ENCODE measurements around the gene MGRN1. TPM values are rescaled to one million over a fixed set of nuclear protein-coding genes. Genes with fewer than 3 reads are reported as not detected.

MGRN1 gene
- total RNA-seq, 6 experiments from 2014 or later, result 65.8 to 81.6 (median 69.1) TPM

DNA sequence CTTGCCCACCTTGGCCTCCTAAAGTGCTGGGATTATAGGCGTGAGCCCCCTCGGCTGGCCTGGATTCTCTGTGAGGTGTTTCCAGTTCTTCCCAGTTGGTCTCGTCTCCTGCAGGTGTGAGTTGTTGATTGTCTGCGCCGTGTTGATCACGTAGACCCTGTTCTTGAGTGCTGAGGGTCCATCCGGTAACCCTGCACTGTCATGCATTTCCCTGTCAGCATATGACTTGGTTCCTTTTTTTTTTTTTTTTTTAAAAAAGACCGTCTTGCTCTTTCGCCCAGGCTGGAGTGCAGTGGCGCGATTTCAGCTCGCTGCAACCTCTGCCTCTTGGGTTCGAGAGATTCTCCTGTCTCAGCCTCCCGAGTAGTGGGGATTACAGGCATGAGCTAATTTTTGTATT, 17.3 kb downstream of the MGRN1 start:
- Mint-ChIP-seq H3K27ac (no peak overlapping the region), H3K4me1 (ENCODE audit: low read depth) (peaks cover 23% of the 10 kb centered on the region), H3K9me3 (no peaks in the 10 kb centered on the region), H3K27me3 (ENCODE audit: insufficient read depth) (peaks cover 2% of the 10 kb centered on the region; the same call in 1 of the 2 replicates), H3K36me3 (ENCODE audit: low read depth) (peaks cover 4% of the 10 kb centered on the region; the same call in 1 of the 2 replicates), H3K4me3 (no peak overlapping the region)
- no peak for TF ChIP-seq CTCF (IDR thresholded peaks at IDR 0.05)
- DNase-seq, result no peak

- H3K4me1 Mint-ChIP-seq (ENCODE audit: low read depth), result no peaks in the 10 kb centered on the region
- no peak overlapping the region for H3K27ac Mint-ChIP-seq
- H3K4me3 Mint-ChIP-seq, result no peak overlapping the region
- H3K27me3 Mint-ChIP-seq (ENCODE audit: insufficient read depth), result peaks cover 2% of the 10 kb centered on the region; the same call in 1 of the 2 replicates
- peaks cover 5% of the 10 kb centered on the region; the same call in 1 of the 2 replicates for H3K9me3 Mint-ChIP-seq
- no peak for DNase-seq
- H3K36me3 Mint-ChIP-seq (ENCODE audit: low read depth), result peaks cover 27% of the 10 kb centered on the region
- no peak for TF ChIP-seq CTCF (IDR thresholded peaks at IDR 0.05)
These were observed 22.4 kb downstream of the MGRN1 start for GRCh38 chr16:4646773-4647643.

GRCh38 chr16:4647644-4647980, 23.0 kb downstream of the MGRN1 start:
- Mint-ChIP-seq H3K27me3 (ENCODE audit: insufficient read depth) (peaks cover 2% of the 10 kb centered on the region; the same call in 1 of the 2 replicates), H3K9me3 (peaks cover 5% of the 10 kb centered on the region; the same call in 1 of the 2 replicates), H3K4me1 (ENCODE audit: low read depth) (no peaks in the 10 kb centered on the region), H3K36me3 (ENCODE audit: low read depth) (peaks cover 27% of the 10 kb centered on the region), H3K27ac (no peak overlapping the region), H3K4me3 (no peak overlapping the region)
- no peak for DNase-seq
- no peak for TF ChIP-seq CTCF (IDR thresholded peaks at IDR 0.05)

GRCh38 chr16:4648917-4649316, 24.3 kb downstream of the MGRN1 start:
- no peak for TF ChIP-seq CTCF (IDR thresholded peaks at IDR 0.05)
- Mint-ChIP-seq H3K4me3 (no peak overlapping the region), H3K27me3 (ENCODE audit: insufficient read depth) (peaks cover 2% of the 10 kb centered on the region; the same call in 1 of the 2 replicates), H3K9me3 (peaks cover 5% of the 10 kb centered on the region; the same call in 1 of the 2 replicates), H3K4me1 (ENCODE audit: low read depth) (no peaks in the 10 kb centered on the region), H3K27ac (no peak overlapping the region), H3K36me3 (ENCODE audit: low read depth) (peaks cover 27% of the 10 kb centered on the region)
- DNase-seq, result no peak

DNA sequence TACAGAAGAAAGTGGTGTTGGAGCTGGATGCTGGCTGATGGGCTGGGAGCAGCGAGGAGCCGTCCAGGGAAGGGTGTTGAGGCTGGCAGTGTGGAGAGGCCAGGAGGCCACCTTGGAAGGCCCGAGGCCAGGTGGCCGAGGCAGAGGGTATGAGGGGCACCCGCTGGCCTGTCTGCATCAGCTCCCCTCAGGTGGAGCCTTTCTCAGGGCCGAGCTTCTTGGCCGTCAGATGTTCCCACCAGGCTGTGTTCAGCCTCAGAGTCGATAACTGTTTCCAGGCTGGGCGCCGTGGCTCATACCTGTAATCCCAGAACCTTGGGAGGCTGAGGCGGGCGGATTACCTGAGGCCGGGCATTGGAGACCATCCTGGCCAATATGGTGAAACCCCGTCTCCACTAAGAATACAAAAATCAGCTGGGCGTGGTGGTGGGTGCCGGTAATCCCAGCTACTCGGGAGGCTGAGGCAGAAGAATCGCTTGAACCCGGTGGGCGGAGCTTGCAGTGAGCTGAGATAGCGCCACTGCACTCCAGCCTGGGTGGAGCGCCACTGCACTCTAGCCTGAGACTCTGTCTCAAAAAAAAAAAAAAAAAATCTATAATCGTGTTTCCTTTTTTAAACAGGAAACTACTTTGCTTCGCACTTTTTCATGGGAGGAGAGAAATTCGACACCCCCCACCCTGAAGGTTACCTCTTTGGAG, 25.3 kb downstream of the MGRN1 start:
- H3K36me3 Mint-ChIP-seq (ENCODE audit: low read depth), result peaks cover 27% of the 10 kb centered on the region
- no peak for DNase-seq
- no peak for TF ChIP-seq CTCF (IDR thresholded peaks at IDR 0.05)
- H3K4me3 Mint-ChIP-seq, result no peak overlapping the region
- H3K27ac Mint-ChIP-seq, result no peak overlapping the region
- H3K9me3 Mint-ChIP-seq, result peaks cover 5% of the 10 kb centered on the region; the same call in 1 of the 2 replicates
- no peaks in the 10 kb centered on the region for H3K4me1 Mint-ChIP-seq (ENCODE audit: low read depth)
- peaks cover 2% of the 10 kb centered on the region; the same call in 1 of the 2 replicates for H3K27me3 Mint-ChIP-seq (ENCODE audit: insufficient read depth)
